ENCODE results near the gene HEXIM1. TPM values are rescaled to one million over a fixed set of nuclear protein-coding genes. Genes with fewer than 3 reads are reported as not detected.
A peak's percentile ranks its signal among the peaks of the same experiment; 100 is the strongest.

Gene HEXIM1
- total and polyA plus RNA-seq, 5 donors from 2014 or later = 5.9 to 88.0 (median 6.1) TPM

GRCh38 chr17:45132572-45133463 lies 15.5 kb upstream of the HEXIM1 start:
- peaks cover 5 to 26% (median 15%) of the 10 kb centered on the region in 4 donors for H3K4me1 Mint-ChIP-seq
- H3K9me3 Mint-ChIP-seq = peaks cover 0 to 1% (median 0%) of the 10 kb centered on the region in 7 donors
- no peaks in the 10 kb centered on the region for H3K27me3 ChIP-seq (ENCODE audit: control insufficient read depth, insufficient read depth, low read length)
- peaks cover 22% of the 10 kb centered on the region for H3K4me1 ChIP-seq (ENCODE audit: control insufficient read depth, insufficient read depth, low read length, poor library complexity, severe bottlenecking)
- DNase-seq (peak; percentile 67 to 79 (median 72)), ATAC-seq (ENCODE audit: low read depth in 2 of 2) (peak; percentile 16 to 25)
- peaks cover 14% of the 10 kb centered on the region for H3K27me3 Mint-ChIP-seq
- H3K36me3 Mint-ChIP-seq = no peaks in the 10 kb centered on the region
- peak overlapping the region; percentile 91 for H3K27ac ChIP-seq (ENCODE audit: insufficient read depth, low read length, poor library complexity, severe bottlenecking)
- peak overlapping the region in 2 of 3 donors; percentile 94 to 95 for H3K27ac Mint-ChIP-seq
- no peaks in the 10 kb centered on the region for H3K36me3 ChIP-seq (ENCODE audit: control insufficient read depth, insufficient read depth, low read length)
- H3K4me3 ChIP-seq (ENCODE audit: low read depth, low read length) = peak overlapping the region; percentile 57
- no peaks in the 10 kb centered on the region for H3K9me3 ChIP-seq (ENCODE audit: control insufficient read depth in 2 of 2, low read length in 2 of 2)
- H3K4me3 Mint-ChIP-seq = peak overlapping the region; percentile 93 to 98 (median 94)

DNA sequence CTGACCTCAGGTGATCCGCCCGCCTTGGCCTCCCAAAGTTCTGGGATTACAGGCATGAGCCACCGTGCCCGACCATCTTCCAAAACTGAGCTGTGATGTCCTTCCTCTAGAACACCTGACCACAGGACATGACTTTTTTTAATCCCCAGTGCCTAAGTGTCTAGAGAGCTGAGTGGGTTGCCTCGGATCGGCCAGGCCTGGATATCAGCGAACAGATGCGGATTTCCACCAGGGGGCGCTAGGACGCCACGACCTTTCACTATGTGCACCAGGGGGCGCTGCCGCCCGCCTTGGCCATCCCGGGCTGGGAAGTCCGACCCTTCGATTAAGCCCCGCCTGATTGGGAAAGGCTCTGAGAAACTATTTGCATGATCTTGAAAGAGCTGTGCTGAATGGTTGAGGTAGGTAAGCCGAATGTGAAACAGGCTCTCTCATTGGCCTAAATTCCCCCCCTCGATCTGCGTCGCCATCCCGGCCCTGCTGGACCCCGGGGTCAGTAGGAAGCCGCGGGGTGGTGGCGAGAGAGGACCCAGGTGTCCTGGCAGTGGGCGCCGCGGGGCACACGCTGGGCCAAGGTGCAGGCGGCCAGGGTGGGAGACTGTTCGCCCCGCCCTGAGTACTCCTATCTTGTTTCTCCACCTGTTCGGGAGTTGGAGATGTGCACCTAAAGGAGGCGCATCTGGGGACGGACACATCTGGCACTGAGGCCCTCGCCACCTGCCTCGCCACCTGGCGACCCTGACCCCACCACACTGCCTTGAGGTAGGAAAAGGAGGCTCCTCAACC lies 12.9 kb upstream of the HEXIM1 start, which contains the start of gene ACBD4:
ACBD4 (plus strand) TSS at position 496 of the 786 bp plus-strand sequence. CDS start 458 bp downstream, outside the sequence.
- peak within 1 kb of the TSS; percentile 67 for H3K4me3 ChIP-seq (ENCODE audit: low read depth, low read length)
- H3K36me3 Mint-ChIP-seq = no peaks in the 10 kb centered on the region
- H3K27ac ChIP-seq (ENCODE audit: insufficient read depth, low read length, poor library complexity, severe bottlenecking) = peak within 1 kb of the TSS; percentile 77
- H3K36me3 ChIP-seq (ENCODE audit: control insufficient read depth, insufficient read depth, low read length) = no peaks in the 10 kb centered on the region
- no peaks in the 10 kb centered on the region for H3K27me3 ChIP-seq (ENCODE audit: control insufficient read depth, insufficient read depth, low read length)
- peak within 1 kb of the TSS; percentile 81 to 88 (median 87) for H3K27ac Mint-ChIP-seq
- H3K9me3 Mint-ChIP-seq = peaks cover 0 to 1% (median 0%) of the 10 kb centered on the region in 7 donors
- peak within 1 kb of the TSS; percentile 89 to 97 (median 91) for H3K4me3 Mint-ChIP-seq
- H3K4me1 ChIP-seq (ENCODE audit: control insufficient read depth, insufficient read depth, low read length, poor library complexity, severe bottlenecking) = peaks cover 22% of the 10 kb centered on the region
- H3K27me3 Mint-ChIP-seq = peaks cover 14% of the 10 kb centered on the region
- H3K4me1 Mint-ChIP-seq = peaks cover 5 to 29% (median 15%) of the 10 kb centered on the region in 4 donors
- peak; percentile 93 to 97 (median 97) for DNase-seq
- ATAC-seq (ENCODE audit: low read depth in 2 of 2) = peak; percentile 89
- H3K9me3 ChIP-seq (ENCODE audit: control insufficient read depth in 2 of 2, low read length in 2 of 2) = no peaks in the 10 kb centered on the region

DNA sequence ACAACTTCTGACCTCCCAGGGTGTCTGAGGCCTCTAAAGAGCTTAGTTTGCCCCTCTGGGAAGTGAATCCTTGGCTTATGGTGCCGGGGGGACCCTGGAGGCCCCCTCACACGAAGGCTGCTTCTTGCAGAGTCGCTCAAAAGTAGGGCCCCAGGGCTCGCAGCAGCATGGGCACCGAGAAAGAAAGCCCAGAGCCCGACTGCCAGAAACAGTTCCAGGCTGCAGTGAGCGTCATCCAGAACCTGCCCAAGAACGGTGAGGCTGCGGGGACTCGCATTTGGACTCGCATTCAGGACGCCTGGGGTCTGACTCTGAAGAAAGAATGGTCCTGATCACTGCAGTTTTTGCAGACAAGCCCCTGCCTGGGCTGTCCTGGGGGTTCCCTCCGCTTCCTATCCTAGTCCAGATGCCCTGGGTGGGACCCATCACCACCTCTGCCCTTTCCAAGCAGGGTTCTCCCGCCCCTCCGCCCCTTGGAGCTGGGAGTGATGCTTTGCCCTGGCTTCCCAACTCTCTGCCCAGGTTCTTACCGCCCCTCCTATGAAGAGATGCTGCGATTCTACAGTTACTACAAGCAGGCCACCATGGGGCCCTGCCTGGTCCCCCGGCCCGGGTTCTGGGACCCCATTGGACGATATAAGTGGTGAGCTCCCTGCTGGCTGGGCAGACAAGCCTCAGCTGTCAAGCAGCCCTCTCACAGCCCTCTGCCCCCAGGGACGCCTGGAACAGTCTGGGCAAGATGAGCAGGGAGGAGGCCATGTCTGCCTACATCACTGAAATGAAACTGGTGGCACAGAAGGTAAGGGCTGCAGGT lies 12.1 kb upstream of the HEXIM1 start:
- peak overlapping the region; percentile 77 for H3K27ac ChIP-seq (ENCODE audit: insufficient read depth, low read length, poor library complexity, severe bottlenecking)
- Mint-ChIP-seq H3K9me3 (peaks cover 0 to 1% (median 0%) of the 10 kb centered on the region in 7 donors), H3K4me1 (peaks cover 6 to 32% (median 16%) of the 10 kb centered on the region in 4 donors), H3K27ac (peak overlapping the region; percentile 81 to 88 (median 87)), H3K36me3 (no peaks in the 10 kb centered on the region), H3K27me3 (peaks cover 14% of the 10 kb centered on the region), H3K4me3 (peak overlapping the region; percentile 89 to 97 (median 91))
- H3K27me3 ChIP-seq (ENCODE audit: control insufficient read depth, insufficient read depth, low read length) = no peaks in the 10 kb centered on the region
- DNase-seq (no peak), ATAC-seq (ENCODE audit: low read depth in 2 of 2) (no peak)
- H3K4me3 ChIP-seq (ENCODE audit: low read depth, low read length) = peak overlapping the region; percentile 67
- H3K36me3 ChIP-seq (ENCODE audit: control insufficient read depth, insufficient read depth, low read length) = no peaks in the 10 kb centered on the region
- H3K4me1 ChIP-seq (ENCODE audit: control insufficient read depth, insufficient read depth, low read length, poor library complexity, severe bottlenecking) = peaks cover 22% of the 10 kb centered on the region
- no peaks in the 10 kb centered on the region for H3K9me3 ChIP-seq (ENCODE audit: control insufficient read depth in 2 of 2, low read length in 2 of 2)

GRCh38 chr17:45136846-45137560 lies 11.3 kb upstream of the HEXIM1 start:
- DNase-seq (no peak), ATAC-seq (ENCODE audit: low read depth in 2 of 2) (no peak)
- Histone ChIP-seq H3K27me3 (ENCODE audit: control insufficient read depth, insufficient read depth, low read length) (no peaks in the 10 kb centered on the region), H3K4me1 (ENCODE audit: control insufficient read depth, insufficient read depth, low read length, poor library complexity, severe bottlenecking) (peaks cover 16% of the 10 kb centered on the region), H3K36me3 (ENCODE audit: control insufficient read depth, insufficient read depth, low read length) (no peaks in the 10 kb centered on the region), H3K4me3 (ENCODE audit: low read depth, low read length) (no peak overlapping the region), H3K27ac (ENCODE audit: insufficient read depth, low read length, poor library complexity, severe bottlenecking) (no peak overlapping the region), H3K9me3 (ENCODE audit: control insufficient read depth in 2 of 2, low read length in 2 of 2) (no peaks in the 10 kb centered on the region)
- Mint-ChIP-seq H3K9me3 (peaks cover 0 to 1% (median 0%) of the 10 kb centered on the region in 7 donors), H3K4me1 (peaks cover 6 to 38% (median 18%) of the 10 kb centered on the region in 4 donors), H3K27me3 (peaks cover 10% of the 10 kb centered on the region), H3K4me3 (peak overlapping the region in 3 of 4 donors; percentile 91 to 97 (median 91)), H3K36me3 (no peaks in the 10 kb centered on the region), H3K27ac (peak overlapping the region in 2 of 3 donors; percentile 73 to 81)

DNA sequence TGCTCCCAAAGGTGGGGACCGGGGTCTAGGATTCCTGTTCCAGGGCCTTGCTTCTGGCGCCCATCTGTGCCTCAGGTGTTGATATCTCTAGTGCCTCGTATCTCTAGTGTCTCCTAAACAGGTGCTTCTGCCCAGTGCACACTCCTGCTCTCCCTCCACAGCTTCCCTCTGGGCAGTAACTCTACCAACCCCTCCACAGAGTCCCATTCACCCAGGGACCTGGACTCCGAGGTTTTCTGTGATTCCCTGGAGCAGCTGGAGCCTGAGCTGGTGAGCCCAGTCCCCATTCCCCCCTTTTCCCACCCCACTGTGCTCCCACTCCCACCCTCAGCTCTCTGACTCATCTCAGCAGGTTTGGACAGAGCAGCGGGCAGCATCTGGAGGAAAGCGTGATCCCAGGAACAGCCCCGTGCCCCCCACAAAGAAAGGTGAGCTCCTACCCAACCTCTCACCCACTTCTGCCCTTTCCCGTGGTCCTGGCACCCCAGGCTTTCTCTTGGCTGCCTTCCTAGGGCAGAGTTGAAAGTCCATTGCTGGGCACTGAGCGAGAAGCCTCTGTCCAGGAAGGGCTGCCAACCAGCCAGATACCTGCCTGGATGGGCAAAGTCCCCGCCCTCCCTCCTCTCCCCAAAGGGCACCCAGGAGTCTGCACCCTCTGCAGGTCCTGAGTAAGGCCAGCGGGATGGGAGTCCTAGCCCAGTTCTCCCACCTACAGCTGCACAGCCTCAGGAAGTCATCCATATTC lies 10.5 kb upstream of the HEXIM1 start:
- peak overlapping the region in 3 of 4 donors; percentile 15 to 69 (median 27) for H3K4me3 Mint-ChIP-seq
- Histone ChIP-seq H3K9me3 (ENCODE audit: control insufficient read depth in 2 of 2, low read length in 2 of 2) (no peaks in the 10 kb centered on the region), H3K36me3 (ENCODE audit: control insufficient read depth, insufficient read depth, low read length) (no peaks in the 10 kb centered on the region), H3K4me3 (ENCODE audit: low read depth, low read length) (no peak overlapping the region), H3K27me3 (ENCODE audit: control insufficient read depth, insufficient read depth, low read length) (no peaks in the 10 kb centered on the region), H3K27ac (ENCODE audit: insufficient read depth, low read length, poor library complexity, severe bottlenecking) (no peak overlapping the region), H3K4me1 (ENCODE audit: control insufficient read depth, insufficient read depth, low read length, poor library complexity, severe bottlenecking) (peaks cover 16% of the 10 kb centered on the region)
- peaks cover 10% of the 10 kb centered on the region for H3K27me3 Mint-ChIP-seq
- H3K27ac Mint-ChIP-seq = no peak overlapping the region
- peaks cover 6 to 40% (median 20%) of the 10 kb centered on the region in 4 donors for H3K4me1 Mint-ChIP-seq
- no peak for DNase-seq
- H3K36me3 Mint-ChIP-seq = no peaks in the 10 kb centered on the region
- H3K9me3 Mint-ChIP-seq = peaks cover 0 to 1% (median 0%) of the 10 kb centered on the region in 7 donors
- no peak for ATAC-seq (ENCODE audit: low read depth in 2 of 2)

- no peak for DNase-seq
- Mint-ChIP-seq H3K4me1 (peaks cover 5 to 43% (median 18%) of the 10 kb centered on the region in 4 donors), H3K9me3 (peaks cover 0 to 1% (median 0%) of the 10 kb centered on the region in 7 donors), H3K27ac (no peak overlapping the region), H3K36me3 (no peaks in the 10 kb centered on the region), H3K27me3 (peaks cover 4% of the 10 kb centered on the region), H3K4me3 (peak overlapping the region in 1 of 4 donors; percentile 44)
- no peaks in the 10 kb centered on the region for H3K36me3 ChIP-seq (ENCODE audit: control insufficient read depth, insufficient read depth, low read length)
- no peak overlapping the region for H3K27ac ChIP-seq (ENCODE audit: insufficient read depth, low read length, poor library complexity, severe bottlenecking)
- no peaks in the 10 kb centered on the region for H3K27me3 ChIP-seq (ENCODE audit: control insufficient read depth, insufficient read depth, low read length)
- no peak for ATAC-seq (ENCODE audit: low read depth in 2 of 2)
- no peak overlapping the region for H3K4me3 ChIP-seq (ENCODE audit: low read depth, low read length)
- H3K9me3 ChIP-seq (ENCODE audit: control insufficient read depth in 2 of 2, low read length in 2 of 2) = no peaks in the 10 kb centered on the region
- peaks cover 16% of the 10 kb centered on the region for H3K4me1 ChIP-seq (ENCODE audit: control insufficient read depth, insufficient read depth, low read length, poor library complexity, severe bottlenecking)
Observed at GRCh38 chr17:45138911-45139532, 9.3 kb upstream of the HEXIM1 start.
